CD4-positive, alpha-beta T cell treated with Interleukin-10 for 1 hour (primary cell): Measurements from ENCODE around the gene ITPKB.
"Not testable (repeated sequence)": the region's sequence is repeated elsewhere in the genome, so short reads cannot be mapped to it uniquely, and the experiment has no call there.

Experiments used
- DNase-seq: peaks from one replicate; pipeline ENCODE4 v3.0.0-alpha.2; 2020

Gene ITPKB

GRCh38 chr1:226611980-226612379 is 127.1 kb downstream of the ITPKB start:
- not testable (repeated sequence) for DNase-seq

- DNase-seq = no peak
These were observed 127.8 kb downstream of the ITPKB start for GRCh38 chr1:226611301-226611700.

- DNase-seq = no peak
These were observed 128.4 kb downstream of the ITPKB start for GRCh38 chr1:226610671-226611070.

- DNase-seq = no peak
These were observed 129.1 kb downstream of the ITPKB start for GRCh38 chr1:226609836-226610455.

GRCh38 chr1:226608699-226609505 is 130.2 kb downstream of the ITPKB start:
- peak; percentile 66 for DNase-seq

GRCh38 chr1:226607821-226608220 is 131.3 kb downstream of the ITPKB start:
- no peak for DNase-seq

GRCh38 chr1:226607268-226607660 is 131.8 kb downstream of the ITPKB start:
- DNase-seq = no peak

GRCh38 chr1:226606311-226607267 is 132.5 kb downstream of the ITPKB start:
- no peak for DNase-seq

GRCh38 chr1:226605318-226605950 is 133.6 kb downstream of the ITPKB start:
- no peak for DNase-seq

GRCh38 chr1:226604560-226605317 is 134.3 kb downstream of the ITPKB start:
- no peak for DNase-seq

GRCh38 chr1:226603858-226604559 is 135.1 kb downstream of the ITPKB start:
- DNase-seq = no peak

GRCh38 chr1:226603022-226603857 is 135.8 kb downstream of the ITPKB start:
- DNase-seq = no peak

GRCh38 chr1:226602186-226603021 is 136.7 kb downstream of the ITPKB start:
- DNase-seq = no peak

- no peak for DNase-seq
These were observed 137.6 kb downstream of the ITPKB start for GRCh38 chr1:226601456-226601855.

- DNase-seq = no peak
These were observed 138.8 kb downstream of the ITPKB start for GRCh38 chr1:226600254-226600653.

GRCh38 chr1:226599636-226600238 is 139.3 kb downstream of the ITPKB start:
- DNase-seq = no peak

- DNase-seq = not testable (repeated sequence)
These were observed 140.1 kb downstream of the ITPKB start for GRCh38 chr1:226598955-226599354.

GRCh38 chr1:226598455-226598849 is 140.6 kb downstream of the ITPKB start:
- DNase-seq = no peak
